Measurements from ENCODE around the gene LMAN1L. TPM values are rescaled to one million over a fixed set of nuclear protein-coding genes. Genes with fewer than 3 reads are reported as not detected.

Gene LMAN1L
- total and polyA plus RNA-seq, 4 donors, result 0.08 TPM; not detected in 3

GRCh38 chr15:74793135-74794028, 19.3 kb upstream of the LMAN1L start:
- H3K4me1 ChIP-seq (ENCODE audit: control insufficient read depth in 4 of 4, insufficient read depth in 4 of 4, low read length in 3 of 4), result peaks cover 18 to 80% (median 58%) of the 10 kb centered on the region in 4 donors
- H3K36me3 ChIP-seq (ENCODE audit: control insufficient read depth in 4 of 4, insufficient read depth in 3 of 4, low read depth in 1 of 4, low read length in 3 of 4), result no peaks in the 10 kb centered on the region
- H3K27ac ChIP-seq (ENCODE audit: low read depth in 1 of 2, low read length in 2 of 2), result no peak overlapping the region

DNA sequence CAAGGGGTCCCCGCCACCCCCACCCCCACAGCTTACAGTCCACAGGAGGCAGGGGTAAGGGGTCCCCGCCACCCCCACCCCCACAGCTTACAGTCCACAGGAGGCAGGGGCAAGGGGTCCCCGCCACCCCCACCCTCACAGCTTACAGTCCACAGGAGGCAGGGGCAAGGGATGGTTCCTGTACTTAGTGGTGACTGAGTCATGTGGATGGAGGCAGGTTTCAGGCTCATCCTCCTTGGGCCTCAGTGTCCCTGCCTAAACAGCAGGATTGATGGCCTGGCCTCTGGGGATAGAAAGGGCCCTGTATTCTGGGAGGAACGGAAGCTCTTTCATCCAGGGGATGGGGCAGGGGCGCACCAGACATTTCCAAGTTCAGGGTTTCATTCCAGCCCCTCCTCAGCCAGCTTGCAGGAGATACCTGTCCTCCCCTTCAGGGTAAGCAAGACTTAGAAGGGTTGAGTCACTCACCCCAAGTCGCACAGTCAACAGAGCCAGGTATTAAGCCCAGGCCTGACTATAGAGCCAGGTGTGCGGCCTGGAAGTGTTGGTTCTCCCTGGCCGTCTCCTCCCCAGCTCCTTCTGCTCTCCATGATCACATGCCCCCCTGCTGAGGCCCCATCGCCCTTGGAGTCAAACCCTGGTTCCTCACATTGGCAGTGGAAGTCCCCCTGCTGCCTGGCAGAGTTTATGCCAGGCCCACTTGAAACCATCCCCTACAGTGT, 18.2 kb upstream of the LMAN1L start:
- H3K27me3 ChIP-seq (ENCODE audit: control insufficient read depth in 4 of 4, insufficient read depth in 4 of 4, low read length in 3 of 4), result no peaks in the 10 kb centered on the region
- peaks cover 0 to 4% (median 0%) of the 10 kb centered on the region in 4 donors for H3K36me3 ChIP-seq (ENCODE audit: control insufficient read depth in 4 of 4, insufficient read depth in 3 of 4, low read depth in 1 of 4, low read length in 3 of 4)
- no peak for DNase-seq (ENCODE audit: low spot score)

More at GRCh38 chr15:74793135-74794028, 19.3 kb upstream of the LMAN1L start:
- Histone ChIP-seq H3K27me3 (ENCODE audit: control insufficient read depth in 4 of 4, insufficient read depth in 4 of 4, low read length in 3 of 4) (no peaks in the 10 kb centered on the region), H3K9ac (ENCODE audit: low read depth in 1 of 2, low read length in 2 of 2) (no peak overlapping the region), H3K4me3 (ENCODE audit: low read depth in 1 of 3, low read length in 3 of 3) (no peak overlapping the region), H3K9me3 (ENCODE audit: control insufficient read depth in 4 of 4, low read length in 3 of 4) (no peaks in the 10 kb centered on the region)
- 82% methylated on average over 12 of the region's 12 CpGs for WGBS
- TF ChIP-seq RXRA (IDR thresholded peaks at IDR 0.05), result no peak
- peak in 1 of 2 donors; percentile 12 for TF ChIP-seq RAD21 (IDR thresholded peaks at IDR 0.05)
- no peak for DNase-seq (ENCODE audit: low spot score)

More for the DNA sequence above, 18.2 kb upstream of the LMAN1L start:
- 95% methylated on average over 8 of the region's 9 CpGs for WGBS
- Histone ChIP-seq H3K27ac (ENCODE audit: low read depth in 1 of 2, low read length in 2 of 2) (peak overlapping the region in 1 of 2 donors; percentile 16), H3K4me3 (ENCODE audit: low read depth in 1 of 3, low read length in 3 of 3) (no peak overlapping the region), H3K9me3 (ENCODE audit: control insufficient read depth in 4 of 4, low read length in 3 of 4) (no peaks in the 10 kb centered on the region), H3K4me1 (ENCODE audit: control insufficient read depth in 4 of 4, insufficient read depth in 4 of 4, low read length in 3 of 4) (peaks cover 23 to 80% (median 58%) of the 10 kb centered on the region in 4 donors), H3K9ac (ENCODE audit: low read depth in 1 of 2, low read length in 2 of 2) (no peak overlapping the region)
- no peak for TF ChIP-seq REST (IDR thresholded peaks at IDR 0.05)
- TF ChIP-seq HNF4G (IDR thresholded peaks at IDR 0.05), result no peak
- TF ChIP-seq, protein P1, sequence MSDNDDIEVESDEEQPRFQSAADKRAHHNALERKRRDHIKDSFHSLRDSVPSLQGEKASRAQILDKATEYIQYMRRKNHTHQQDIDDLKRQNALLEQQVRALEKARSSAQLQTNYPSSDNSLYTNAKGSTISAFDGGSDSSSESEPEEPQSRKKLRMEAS (IDR thresholded peaks at IDR 0.05), result no peak
- no peak for TF ChIP-seq RAD21 (IDR thresholded peaks at IDR 0.05)
- no peak for TF ChIP-seq FOXA2 (IDR thresholded peaks at IDR 0.05)
- TF ChIP-seq GABPA (IDR thresholded peaks at IDR 0.05 in 1 of 2, conservative IDR thresholded peaks at IDR 0.05 in 1 of 2), result no peak
- TF ChIP-seq, protein P2, sequence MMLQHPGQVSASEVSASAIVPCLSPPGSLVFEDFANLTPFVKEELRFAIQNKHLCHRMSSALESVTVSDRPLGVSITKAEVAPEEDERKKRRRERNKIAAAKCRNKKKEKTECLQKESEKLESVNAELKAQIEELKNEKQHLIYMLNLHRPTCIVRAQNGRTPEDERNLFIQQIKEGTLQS (IDR thresholded peaks at IDR 0.05), result no peak
- no peak for TF ChIP-seq TAF1 (conservative IDR thresholded peaks at IDR 0.05)
